H1 (cell line): ENCODE measurements around the gene CEND1. TPM values are rescaled to one million over a fixed set of nuclear protein-coding genes. Genes with fewer than 3 reads are reported as not detected.

Source experiments
- CTCF ChIA-PET: fragments of 300-600 bp; sonication (Branson Sonifier 250); formaldehyde crosslinking; loops from one replicate; lab custom pipeline; 2021; ENCODE audit not compliant: partially characterized antibody; lab: Charles Lee
- POLR2A ChIA-PET: fragments of 300-600 bp; sonication (Branson Sonifier 250); formaldehyde crosslinking; loops from one replicate; lab custom pipeline; 2021; ENCODE audit warnings: inconsistent platforms; ENCODE audit not compliant: partially characterized antibody; lab: Charles Lee
- DNase-seq, 2 experiments: peaks; one replicate each; pipeline versions ENCODE4 v3.0.0 to v3.0.0-alpha.2; 2010 to 2022; ENCODE audit warnings: low spot score in 2 of 2, low read depth in 1 of 2, mixed read lengths in 1 of 2
- FAIRE-seq: peaks from 2 replicates; lab custom pipeline; 2011; peaks lifted over from hg19 to GRCh38; lab: Jason Lieb, UNC
- H2AFZ ChIP-seq: 2 replicates; pipeline ENCODE4 v1.8.1; 2012; ENCODE audit warnings: low read length, inconsistent platforms
- H2AK5ac ChIP-seq: 2 replicates; pipeline ENCODE4 v1.6.1; 2013; ENCODE audit warnings: low read depth, low read length
- H2BK120ac ChIP-seq: replicated peaks from 2 replicates; pipeline ENCODE3; 2013; ENCODE audit warnings: low read depth, low read length, inconsistent platforms
- H2BK12ac ChIP-seq: 2 replicates; pipeline ENCODE4 v1.6.1; 2013; ENCODE audit warnings: low read depth, low read length
- H2BK15ac ChIP-seq: 2 replicates; pipeline ENCODE4 v1.6.1; 2013; ENCODE audit warnings: low read length
- H2BK20ac ChIP-seq: 2 replicates; pipeline ENCODE4 v1.6.1; 2013; ENCODE audit warnings: low read length
- H2BK5ac ChIP-seq: 2 replicates; pipeline ENCODE4 v1.6.1; 2013; ENCODE audit warnings: low read depth, low read length
- H3K14ac ChIP-seq: 2 replicates; pipeline ENCODE4 v1.6.1; 2013; ENCODE audit warnings: inconsistent platforms; ENCODE audit not compliant: insufficient read length
- H3K18ac ChIP-seq: 2 replicates; pipeline ENCODE4 v1.6.1; 2013; ENCODE audit warnings: low read length; ENCODE audit errors: extremely low read depth
- H3K23ac ChIP-seq: 2 replicates; pipeline ENCODE4 v1.6.1; 2013; ENCODE audit warnings: inconsistent platforms; ENCODE audit not compliant: insufficient read length
- H3K23me2 ChIP-seq: 2 replicates; pipeline ENCODE4 v1.6.1; 2013; ENCODE audit warnings: low read depth, low read length
- H3K27ac ChIP-seq: 2 replicates; pipeline ENCODE4 v1.6.1; 2011; ENCODE audit warnings: low read depth, low read length, inconsistent platforms
- H3K27me3 ChIP-seq, 4 experiments: replicated peaks in 1 of 4; 1 replicate in 1 of 4; 2 replicates in 3 of 4; pipeline versions ENCODE4 v1.6.1 to v1.8.1; 2011 to 2013; ENCODE audit warnings: low read length in 3 of 4, mild to moderate bottlenecking in 3 of 4, inconsistent platforms in 2 of 4, mixed read lengths in 2 of 4, moderate library complexity in 1 of 4; ENCODE audit not compliant: control insufficient read depth in 3 of 4, insufficient read depth in 3 of 4; ENCODE audit errors: extremely low read depth in 1 of 4
- H3K36me3 ChIP-seq, 4 experiments: 2 replicates each; pipeline versions ENCODE4 v1.6.1 to v1.8.1; 2011 to 2013; ENCODE audit warnings: mild to moderate bottlenecking in 4 of 4, low read length in 3 of 4, moderate library complexity in 2 of 4, control low read depth in 1 of 4, inconsistent platforms in 1 of 4; ENCODE audit not compliant: insufficient read depth in 4 of 4, control insufficient read depth in 2 of 4
- H3K4ac ChIP-seq: replicated peaks from 2 replicates; pipeline ENCODE3; 2013; ENCODE audit warnings: low read length, low read depth, mixed read lengths, inconsistent platforms; ENCODE audit not compliant: insufficient read length
- H3K4me1 ChIP-seq, 4 experiments: replicated peaks in 1 of 4; 1 replicate in 1 of 4; 2 replicates in 3 of 4; pipeline versions ENCODE4 v1.6.1 to v1.8.1; 2011 to 2013; ENCODE audit warnings: low read length in 3 of 4, inconsistent platforms in 2 of 4, mixed read lengths in 1 of 4; ENCODE audit not compliant: insufficient read depth in 4 of 4, control insufficient read depth in 3 of 4
- H3K4me2 ChIP-seq, 2 experiments: 2 replicates each; pipeline versions ENCODE4 v1.6.1 to v1.8.1; 2011 to 2013; ENCODE audit warnings: low read depth in 2 of 2, low read length in 2 of 2, control low read depth in 1 of 2, inconsistent platforms in 1 of 2, mild to moderate bottlenecking in 1 of 2; ENCODE audit not compliant: insufficient read depth in 1 of 2
- H3K4me3 ChIP-seq, 4 experiments: fragments of 200-600, 300-600 bp in 1 of 4; sonication (generic), shearing (Covaris generic), sonication (Bioruptor Twin) in 1 of 4; 2 replicates each; pipeline versions ENCODE4 v1.5.1 to v1.8.1; 2011 to 2016; ENCODE audit warnings: low read length in 4 of 4, low read depth in 3 of 4, control low read depth in 2 of 4, inconsistent platforms in 2 of 4, mild to moderate bottlenecking in 2 of 4, mixed read lengths in 1 of 4, moderate library complexity in 1 of 4; ENCODE audit not compliant: insufficient read depth in 2 of 4; ENCODE audit errors: extremely low read depth in 1 of 4
- H3K56ac ChIP-seq: replicated peaks from 2 replicates; pipeline ENCODE3; 2013; ENCODE audit warnings: low read depth, mild to moderate bottlenecking, mixed read lengths, low read length, inconsistent platforms; ENCODE audit not compliant: insufficient read length
- H3K79me1 ChIP-seq: 2 replicates; pipeline ENCODE4 v1.6.1; 2013; ENCODE audit warnings: low read depth, low read length, control low read depth
- H3K79me2 ChIP-seq, 2 experiments: 2 replicates each; pipeline versions ENCODE4 v1.6.1 to v1.8.1; 2012 to 2013; ENCODE audit warnings: low read length in 2 of 2, mild to moderate bottlenecking in 2 of 2, inconsistent platforms in 1 of 2; ENCODE audit not compliant: insufficient read depth in 2 of 2, control insufficient read depth in 1 of 2
- H3K9ac ChIP-seq, 4 experiments: replicated peaks in 1 of 4; 1 replicate in 1 of 4; 2 replicates in 3 of 4; pipeline versions ENCODE4 v1.6.1 to v1.8.1; 2011 to 2013; ENCODE audit warnings: low read depth in 3 of 4, low read length in 3 of 4, control low read depth in 2 of 4, mild to moderate bottlenecking in 2 of 4, moderate library complexity in 2 of 4, inconsistent platforms in 1 of 4; ENCODE audit errors: extremely low read depth in 1 of 4
- H3K9me3 ChIP-seq, 2 experiments: 2 replicates each; pipeline versions ENCODE4 v1.6.1 to v1.8.1; 2012 to 2013; ENCODE audit warnings: mild to moderate bottlenecking in 2 of 2, moderate library complexity in 2 of 2, control low read depth in 1 of 2, inconsistent platforms in 1 of 2, low read depth in 1 of 2, low read length in 1 of 2, mixed read lengths in 1 of 2; ENCODE audit not compliant: insufficient read depth in 2 of 2
- H4K20me1 ChIP-seq, 2 experiments: replicated peaks in 1 of 2; 2 replicates each; pipeline versions ENCODE3 to v1.8.1; 2011 to 2013; ENCODE audit warnings: inconsistent platforms in 2 of 2, low read length in 2 of 2, mild to moderate bottlenecking in 1 of 2; ENCODE audit not compliant: insufficient read depth in 2 of 2, control insufficient read depth in 1 of 2
- H4K5ac ChIP-seq: 2 replicates; pipeline ENCODE4 v1.6.1; 2013; ENCODE audit warnings: low read length, low read depth, mixed read lengths, inconsistent platforms; ENCODE audit not compliant: insufficient read length
- H4K8ac ChIP-seq: 2 replicates; pipeline ENCODE4 v1.8.0; 2013; ENCODE audit warnings: mild to moderate bottlenecking, moderate library complexity, low read length, inconsistent platforms; ENCODE audit not compliant: insufficient read depth; ENCODE audit errors: extremely low read depth
- H4K91ac ChIP-seq: replicated peaks from 2 replicates; pipeline ENCODE3; 2013; ENCODE audit warnings: low read length, mixed read lengths, inconsistent platforms; ENCODE audit not compliant: insufficient read length
- BACH1 ChIP-seq: IDR thresholded peaks from 2 replicates; pipeline ENCODE4 v1.6.1; 2012; ENCODE audit warnings: low read length, improper control_type of control experiment
- EZH2 ChIP-seq: fragments of 200-600 bp; sonication (generic); IDR thresholded peaks from 2 replicates; pipeline ENCODE4 v1.7.1; 2012; ENCODE audit warnings: low read depth, mild to moderate bottlenecking, moderate library complexity, low read length, inconsistent platforms; ENCODE audit not compliant: severe bottlenecking
- MAFK ChIP-seq: IDR thresholded peaks from 2 replicates; pipeline ENCODE4 v1.6.1; 2012; ENCODE audit warnings: low read depth, mild to moderate bottlenecking, improper control_type of control experiment, low read length
- NANOG ChIP-seq: IDR thresholded peaks from 2 replicates; pipeline ENCODE4 v1.6.1; 2011; ENCODE audit warnings: low read length, low read depth, mild to moderate bottlenecking, inconsistent platforms; ENCODE audit not compliant: insufficient read depth, poor library complexity, severe bottlenecking
- POU5F1 ChIP-seq: IDR thresholded peaks from 2 replicates; pipeline ENCODE4 v1.6.1; 2011; ENCODE audit warnings: low read depth, mild to moderate bottlenecking, low read length, moderate library complexity
- RBBP5 ChIP-seq: IDR thresholded peaks from 2 replicates; pipeline ENCODE4 v1.7.1; 2012; ENCODE audit warnings: low read depth, mild to moderate bottlenecking, inconsistent platforms, low read length, moderate library complexity, borderline replicate concordance
- SIN3A ChIP-seq, 2 experiments: IDR thresholded peaks in 1 of 2; conservative IDR thresholded peaks in 1 of 2; 2 replicates each; pipeline ENCODE4 v1.6.1; 2011 to 2012; ENCODE audit warnings: low read length in 2 of 2, improper control_type of control experiment in 1 of 2, low read depth in 1 of 2, mild to moderate bottlenecking in 1 of 2
- TBP ChIP-seq: IDR thresholded peaks from 2 replicates; pipeline ENCODE4 v1.6.1; 2011; ENCODE audit warnings: low read depth, low read length, improper control_type of control experiment
- USF2 ChIP-seq: IDR thresholded peaks from 2 replicates; pipeline ENCODE4 v1.6.1; 2011; ENCODE audit warnings: low read length, improper control_type of control experiment
- WGBS, 2 experiments: shearing (Covaris generic) in 1 of 2; methylation state at CpG; one replicate each; pipeline versions ENCODE4 v1.1.6 to v1.1.7; 2013 to 2015; ENCODE audit warnings: low lambda C conversion rate in 2 of 2, mixed read lengths in 2 of 2, inconsistent platforms in 1 of 2, low coverage in 1 of 2, missing lambda C conversion rate in 1 of 2; ENCODE audit not compliant: insufficient replicate concordance in 2 of 2, insufficient coverage in 1 of 2, insufficient read length in 1 of 2; ENCODE audit errors: extremely low coverage in 1 of 2, missing lambda C conversion rate in 1 of 2; 5-methylcytosine and 5-hydroxymethylcytosine counted together
- polyA plus RNA-seq, 7 experiments: library from polyadenylated mRNA; depleted of rRNA in 3 of 7; stranded (reverse) in 5 of 7; unstranded in 2 of 7; fragments of >200 nt in 5 of 7; fragments of 200-250 nt in 2 of 7; gene quantifications; 1 replicate in 5 of 7; 2 replicates in 1 of 7; 4 replicates in 1 of 7; pipeline versions ENCODE4 v1.2.1 to v1.2.3, GENCODE V29; 2011 to 2013; ENCODE audit warnings: missing spikeins in 2 of 7, mixed read lengths in 2 of 7
- total RNA-seq: library from RNA; stranded (reverse); fragmentation: NEBNext Ultra II Directional; extraction: Animal tissue kit (Norgen Biotek cat#: 25700); gene quantifications from 2 replicates; pipeline ENCODE4 v1.2.1, GENCODE V29; 2021

The CEND1 gene
- total and polyA plus RNA-seq, 2 of the 8 experiments (the other 6 are each of a cell fraction or from before 2014, with no cell fraction given): 0.82 to 5.0 TPM

DNA sequence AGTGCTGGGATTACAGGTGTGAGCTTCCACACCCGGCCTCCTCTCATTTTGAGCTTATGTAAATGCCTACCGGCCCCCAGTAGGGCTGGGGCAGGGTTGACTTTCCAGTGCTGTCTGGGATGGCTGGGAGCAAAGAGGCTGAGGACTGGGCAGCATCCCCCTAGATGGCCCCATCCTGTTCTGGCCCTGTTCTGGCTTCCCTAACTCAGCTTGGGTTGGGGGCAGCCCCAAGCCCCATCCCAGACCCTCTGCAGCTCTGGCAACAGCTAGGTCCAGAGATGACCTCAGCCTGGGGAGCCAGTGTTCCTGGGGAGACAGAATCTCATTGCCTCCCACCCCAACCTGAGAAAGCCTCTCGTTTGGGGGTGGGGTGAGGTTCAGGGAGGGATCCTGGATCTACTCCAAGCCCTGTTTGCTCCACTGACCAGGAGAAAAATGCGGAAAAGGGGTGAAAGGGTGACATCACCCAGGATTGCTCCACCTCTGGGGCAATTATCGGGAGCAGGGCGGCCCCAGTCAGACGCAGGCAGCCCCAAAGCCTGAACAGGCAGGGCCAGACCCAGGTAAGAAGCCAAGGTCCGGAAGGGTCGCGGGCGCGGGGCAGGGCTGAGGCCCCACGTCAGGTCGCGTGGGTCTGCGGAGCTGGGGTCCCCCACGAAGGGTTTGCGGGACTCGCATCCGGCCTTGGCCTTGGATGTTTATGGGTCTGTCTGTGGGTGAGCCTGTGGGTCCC lies 28.7 kb upstream of the CEND1 start, which contains the start of gene PNPLA2:
Gene PNPLA2, plus strand, starts transcription at position 519 of the 733 bp plus-strand sequence. CDS start 805 bp downstream, outside the sequence.
- Histone ChIP-seq H3K14ac (no peak within 1 kb of the TSS), H4K5ac (no peak within 1 kb of the TSS), H3K4me1 (peaks cover 0 to 12% (median 9%) of the 10 kb centered on the region in 4 experiments; a peak in 5 of 7 replicates), H3K18ac (peak within 1 kb of the TSS; percentile 48), H3K4me2 (peak within 1 kb of the TSS; percentile 70 to 83), H4K20me1 (peaks cover 0 to 14% of the 10 kb centered on the region in 2 experiments), H3K56ac (no peak within 1 kb of the TSS), H2BK5ac (peak within 1 kb of the TSS; percentile 75; the same call in 1 of the 2 replicates)
- no peak for FAIRE-seq
- no peak for TF ChIP-seq EZH2
- TF ChIP-seq NANOG: no peak
- TF ChIP-seq SIN3A (conservative IDR thresholded peaks at IDR 0.05 in 1 of 2, IDR thresholded peaks at IDR 0.05 in 1 of 2; ENCODE audit: low read depth in 1 of 2, low read length in 2 of 2): no peak
- no peak for TF ChIP-seq TBP
- TF ChIP-seq BACH1: 0 out of 2 replicates have a peak, but pooled peaks have one; percentile 8
- TF ChIP-seq RBBP5: no peak
- TF ChIP-seq MAFK: no peak
- TF ChIP-seq POU5F1: no peak
- no peak for TF ChIP-seq USF2
- TF ChIP-seq, all 59 proteins: peak for 1
- peak within 1 kb of the TSS; percentile 77 to 92 (median 80) for H3K4me3 ChIP-seq
- ChIA-PET POLR2A (interaction anchor here (0.6 to 53.0 kb wide), 17 partner anchors 7 to 260 kb away, joined by 3 to 1917 read pairs (median 4); partner anchors contain the start of genes CD151, CEND1, CRACR2B and DEAF1), CTCF (interaction anchor here (1.1 to 2.7 kb wide), 7 partner anchors 7 to 30 kb away, joined by 3 to 10 read pairs (median 5); partner anchors contain the start of gene CD151)
- H2AFZ ChIP-seq: no peak within 1 kb of the TSS
- H3K23ac ChIP-seq: no peak within 1 kb of the TSS
- peak within 1 kb of the TSS; percentile 46 for H4K91ac ChIP-seq
- peaks cover 0 to 1% (median 0%) of the 10 kb centered on the region in 4 experiments; a peak in 4 of 8 replicates for H3K36me3 ChIP-seq
- peaks cover 0 to 5% of the 10 kb centered on the region in 2 experiments; a peak in 1 of 4 replicates for H3K79me2 ChIP-seq
- no peaks in the 10 kb centered on the region; a peak in 2 of 7 replicates for H3K27me3 ChIP-seq
- peaks cover 8% of the 10 kb centered on the region for H3K79me1 ChIP-seq
- H3K9ac ChIP-seq: peak within 1 kb of the TSS in 3 of 4 experiments; percentile 54 to 73 (median 67); a peak in 5 of 7 replicates
- H2BK20ac ChIP-seq: no peak within 1 kb of the TSS
- no peak within 1 kb of the TSS for H2BK120ac ChIP-seq
- peak within 1 kb of the TSS; percentile 60; the same call in 1 of the 2 replicates for H2BK12ac ChIP-seq
- 0 out of 2 replicates have a peak within 1 kb of the TSS, but pooled peaks have one; percentile 72 for H2BK15ac ChIP-seq
- 81% methylated on average over 10 of the region's 20 CpGs; no CpG with 5 or more reads in 1 of the 2 experiments for WGBS, 2 experiments
- DNase-seq: peak in 1 of 2 experiments; percentile 69
- H4K8ac ChIP-seq: peak within 1 kb of the TSS; percentile 57
- no peaks in the 10 kb centered on the region for H3K9me3 ChIP-seq
- H3K4ac ChIP-seq: no peak within 1 kb of the TSS
- no peak within 1 kb of the TSS for H2AK5ac ChIP-seq
- peak within 1 kb of the TSS; percentile 64; the same call in 1 of the 2 replicates for H3K27ac ChIP-seq
- H3K23me2 ChIP-seq: peaks cover 8% of the 10 kb centered on the region; the same call in 1 of the 2 replicates
